ENCODE data around the gene UBE2V1. TPM values are rescaled to one million over a fixed set of nuclear protein-coding genes. Genes with fewer than 3 reads are reported as not detected.
"Not testable (repeated sequence)": the region's sequence is repeated elsewhere in the genome, so short reads cannot be mapped to it uniquely, and the experiment has no call there.

UBE2V1 gene
- total and polyA plus RNA-seq, 12 donors, result 57.4 to 242 (median 79.4) TPM

GRCh38 chr20:50138479-50139393 lies 25.8 kb upstream of the UBE2V1 start:
- Histone ChIP-seq H3K36me3 (replicated peaks in 1 of 2) (peaks cover 0 to 28% of the 10 kb centered on the region in 2 donors), H3K4me3 (no peak overlapping the region), H3K27ac (peak overlapping the region; percentile 66 to 93 (median 87)), H3K4me1 (replicated peaks in 1 of 2) (peaks cover 33 to 55% of the 10 kb centered on the region in 2 donors), H3K9me3 (replicated peaks in 1 of 3) (no peaks in the 10 kb centered on the region), H3K27me3 (no peaks in the 10 kb centered on the region)
- intact Hi-C loops (cut with DNase I), result no loop called here
- 39 to 51% (median 47%) methylated on average over 18 to 29 of the region's 29 CpGs for WGBS, 4 donors
- peak in 6 of 7 donors; percentile 52 to 70 (median 60) for DNase-seq
- no peak for TF ChIP-seq POLR2A (IDR thresholded peaks at IDR 0.05)
- TF ChIP-seq, protein P1, sequence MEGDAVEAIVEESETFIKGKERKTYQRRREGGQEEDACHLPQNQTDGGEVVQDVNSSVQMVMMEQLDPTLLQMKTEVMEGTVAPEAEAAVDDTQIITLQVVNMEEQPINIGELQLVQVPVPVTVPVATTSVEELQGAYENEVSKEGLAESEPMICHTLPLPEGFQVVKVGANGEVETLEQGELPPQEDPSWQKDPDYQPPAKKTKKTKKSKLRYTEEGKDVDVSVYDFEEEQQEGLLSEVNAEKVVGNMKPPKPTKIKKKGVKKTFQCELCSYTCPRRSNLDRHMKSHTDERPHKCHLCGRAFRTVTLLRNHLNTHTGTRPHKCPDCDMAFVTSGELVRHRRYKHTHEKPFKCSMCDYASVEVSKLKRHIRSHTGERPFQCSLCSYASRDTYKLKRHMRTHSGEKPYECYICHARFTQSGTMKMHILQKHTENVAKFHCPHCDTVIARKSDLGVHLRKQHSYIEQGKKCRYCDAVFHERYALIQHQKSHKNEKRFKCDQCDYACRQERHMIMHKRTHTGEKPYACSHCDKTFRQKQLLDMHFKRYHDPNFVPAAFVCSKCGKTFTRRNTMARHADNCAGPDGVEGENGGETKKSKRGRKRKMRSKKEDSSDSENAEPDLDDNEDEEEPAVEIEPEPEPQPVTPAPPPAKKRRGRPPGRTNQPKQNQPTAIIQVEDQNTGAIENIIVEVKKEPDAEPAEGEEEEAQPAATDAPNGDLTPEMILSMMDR (IDR thresholded peaks at IDR 0.05), result peak in 3 of 6 experiments; percentile 26 to 37 (median 34)

DNA sequence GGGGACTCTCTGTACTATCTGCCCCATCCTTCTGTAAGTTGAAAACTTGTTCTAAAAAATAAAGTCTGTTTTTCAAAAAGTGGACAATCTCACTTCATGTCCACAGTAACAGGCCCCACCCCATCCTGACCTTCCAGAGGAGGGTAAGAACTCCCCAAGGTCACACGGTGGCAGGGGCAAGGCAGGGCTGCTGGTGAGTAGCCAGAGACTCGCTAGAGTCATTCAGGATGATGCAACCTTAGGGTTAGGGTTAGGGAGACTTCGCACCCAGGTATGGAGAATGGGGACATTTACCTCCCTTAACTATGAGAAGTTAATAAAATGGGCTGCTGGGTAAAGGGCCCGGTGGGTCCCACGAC lies 25.1 kb upstream of the UBE2V1 start:
- WGBS, 4 donors, result 37 to 66% (median 48%) methylated on average over 5 of the region's 5 CpGs
- peaks cover 40 to 56% of the 10 kb centered on the region in 2 donors for H3K4me1 ChIP-seq (replicated peaks in 1 of 2)

DNA sequence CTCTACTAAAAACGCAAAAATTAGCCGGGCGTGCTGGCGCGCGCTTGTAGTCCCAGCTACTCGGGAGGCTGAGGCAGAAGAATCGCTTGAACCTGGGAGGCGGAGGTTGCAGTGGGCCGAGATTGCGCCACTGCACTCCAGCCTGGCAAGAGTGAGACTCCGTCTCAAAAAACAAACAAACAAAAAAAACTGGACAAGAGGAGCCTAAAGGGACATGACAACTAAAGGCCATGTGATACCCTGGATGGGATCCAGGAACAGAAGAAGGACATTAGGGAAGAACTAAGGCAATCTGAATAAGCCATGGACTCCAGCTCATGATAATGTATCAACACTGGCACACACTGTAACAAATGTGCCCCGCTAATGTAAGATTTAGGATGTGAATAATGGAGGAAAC lies 24.8 kb upstream of the UBE2V1 start:
- peak; percentile 63 to 88 (median 81) for DNase-seq
- H3K9me3 ChIP-seq (replicated peaks in 1 of 3); H3K27me3 ChIP-seq; intact Hi-C loops (cut with DNase I); H3K4me3 ChIP-seq: not testable (repeated sequence)
- H3K36me3 ChIP-seq (replicated peaks in 1 of 2), result peaks cover 0 to 19% of the 10 kb centered on the region in 2 donors
- H3K4me1 ChIP-seq (replicated peaks in 1 of 2), result peaks cover 41 to 60% of the 10 kb centered on the region in 2 donors
- peak in 1 of 2 donors; percentile 11 for TF ChIP-seq POLR2A (IDR thresholded peaks at IDR 0.05)
- 53 to 71% (median 54%) methylated on average over 13 of the region's 13 CpGs for WGBS, 4 donors
- H3K27ac ChIP-seq, result peak overlapping the region; percentile 66 to 93 (median 87)

More for the DNA sequence above, 25.1 kb upstream of the UBE2V1 start:
- H3K27me3 ChIP-seq, result no peaks in the 10 kb centered on the region
- no peak overlapping the region for H3K4me3 ChIP-seq
- TF ChIP-seq, protein P1 (IDR thresholded peaks at IDR 0.05), result no peak
- TF ChIP-seq POLR2A (IDR thresholded peaks at IDR 0.05), result no peak
- H3K27ac ChIP-seq, result peak overlapping the region; percentile 66 to 93 (median 87)
- no peaks in the 10 kb centered on the region for H3K9me3 ChIP-seq (replicated peaks in 1 of 3)
- peak; percentile 57 to 83 (median 74) for DNase-seq
- H3K36me3 ChIP-seq (replicated peaks in 1 of 2), result peaks cover 0 to 23% of the 10 kb centered on the region in 2 donors
- intact Hi-C loops (cut with DNase I), result no loop called here

- H3K27ac ChIP-seq, result peak overlapping the region; percentile 66 to 93 (median 87)
- 75 to 85% (median 79%) methylated on average over 12 to 15 of the region's 15 CpGs for WGBS, 4 donors
- TF ChIP-seq POLR2A (IDR thresholded peaks at IDR 0.05), result no peak
- TF ChIP-seq, protein P1 (IDR thresholded peaks at IDR 0.05), result no peak
- H3K36me3 ChIP-seq (replicated peaks in 1 of 2), result peaks cover 0 to 13% of the 10 kb centered on the region in 2 donors
- no peaks in the 10 kb centered on the region for H3K27me3 ChIP-seq
- DNase-seq, result peak in 1 of 7 donors; percentile 46
- intact Hi-C loops (cut with DNase I), result no loop called here
- H3K4me1 ChIP-seq (replicated peaks in 1 of 2), result peaks cover 41 to 60% of the 10 kb centered on the region in 2 donors
- no peak overlapping the region for H3K4me3 ChIP-seq
- no peaks in the 10 kb centered on the region for H3K9me3 ChIP-seq (replicated peaks in 1 of 3)
Measured at GRCh38 chr20:50136822-50137599, 24.1 kb upstream of the UBE2V1 start.

DNA sequence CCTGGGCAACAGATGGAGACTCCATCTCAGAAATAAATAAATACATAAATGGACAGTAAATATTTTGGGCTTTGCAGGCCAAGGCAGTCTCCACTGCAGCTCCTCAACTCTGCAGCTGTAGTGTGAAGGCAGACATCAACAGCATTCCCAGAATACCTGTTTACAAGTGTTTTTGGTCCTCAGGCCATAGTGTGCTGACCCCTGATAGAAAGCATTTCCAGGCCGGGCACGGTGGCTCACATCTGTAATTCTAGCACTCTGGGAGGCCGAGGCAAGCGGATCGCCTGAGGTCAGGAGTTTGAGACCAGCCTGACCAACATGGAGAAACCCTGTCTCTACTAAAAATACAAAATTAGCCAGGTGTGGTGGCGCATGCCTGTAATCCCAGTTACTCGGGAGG lies 22.2 kb upstream of the UBE2V1 start:
- H3K36me3 ChIP-seq (replicated peaks in 1 of 2); intact Hi-C loops (cut with DNase I); H3K4me3 ChIP-seq; H3K27me3 ChIP-seq; DNase-seq; H3K9me3 ChIP-seq (replicated peaks in 1 of 3): not testable (repeated sequence)
- Histone ChIP-seq H3K4me1 (replicated peaks in 1 of 2) (peaks cover 41 to 68% of the 10 kb centered on the region in 2 donors), H3K27ac (peak overlapping the region in 1 of 5 donors; percentile 22)
- 93 to 98% (median 94%) methylated on average over 7 of the region's 7 CpGs for WGBS, 4 donors

Measured in adrenal gland (tissue), 12 donors.